Fibroblast of lung (primary cell): ENCODE data around the gene PDE1A. TPM values are rescaled to one million over a fixed set of nuclear protein-coding genes. Genes with fewer than 3 reads are reported as not detected.
"Not testable (repeated sequence)": the region's sequence is repeated elsewhere in the genome, so short reads cannot be mapped to it uniquely, and the experiment has no call there.

ENCODE experiments used
- DNase-seq, 2 donors: peaks; one replicate each; pipeline versions ENCODE4 v3.0.0 to v3.0.0-alpha.2; 2010; ENCODE audit warnings: low read depth in 2 of 2
- H2AFZ ChIP-seq: 2 replicates; pipeline ENCODE4 v1.5.1; 2012; ENCODE audit warnings: low read length, control low read depth, inconsistent platforms
- H3K27ac ChIP-seq: 2 replicates; pipeline ENCODE4 v1.5.1; 2011; ENCODE audit warnings: low read length, control low read depth; ENCODE audit not compliant: insufficient read depth
- H3K27me3 ChIP-seq: 2 replicates; pipeline ENCODE4 v1.5.1; 2011; ENCODE audit warnings: mild to moderate bottlenecking, low read length; ENCODE audit not compliant: control insufficient read depth, insufficient read depth
- H3K36me3 ChIP-seq: 2 replicates; pipeline ENCODE4 v1.5.1; 2011; ENCODE audit warnings: low read length; ENCODE audit not compliant: control insufficient read depth, insufficient read depth
- H3K4me1 ChIP-seq: 2 replicates; pipeline ENCODE4 v1.5.1; 2011; ENCODE audit warnings: low read length; ENCODE audit not compliant: control insufficient read depth, insufficient read depth; ENCODE audit errors: extremely low read depth
- H3K4me2 ChIP-seq: 2 replicates; pipeline ENCODE4 v1.5.1; 2011; ENCODE audit warnings: low read length, control low read depth; ENCODE audit not compliant: insufficient read depth; ENCODE audit errors: extremely low read depth
- H3K4me3 ChIP-seq, 4 experiments: fragments of 200-600 bp in 1 of 4; sonication (generic) in 1 of 4; replicated peaks in 1 of 4; 2 replicates each; pipeline ENCODE4 v1.5.1; 2011 to 2016; ENCODE audit warnings: low read length in 4 of 4, low read depth in 3 of 4, mild to moderate bottlenecking in 3 of 4, control low read depth in 2 of 4, inconsistent platforms in 1 of 4, mixed read lengths in 1 of 4; ENCODE audit not compliant: insufficient read depth in 1 of 4; ENCODE audit errors: control extremely low read depth in 1 of 4
- H3K79me2 ChIP-seq: 2 replicates; pipeline ENCODE4 v1.5.1; 2012; ENCODE audit warnings: mild to moderate bottlenecking, low read length, inconsistent platforms; ENCODE audit not compliant: control insufficient read depth, insufficient read depth
- H3K9ac ChIP-seq: 2 replicates; pipeline ENCODE4 v1.5.1; 2011; ENCODE audit warnings: mild to moderate bottlenecking, low read length, control low read depth; ENCODE audit not compliant: insufficient read depth
- H3K9me3 ChIP-seq: 2 replicates; pipeline ENCODE4 v1.5.1; 2012; ENCODE audit warnings: low read depth, low read length; ENCODE audit not compliant: control insufficient read depth, insufficient read depth
- H4K20me1 ChIP-seq: 2 replicates; pipeline ENCODE4 v1.5.1; 2011; ENCODE audit warnings: low read length; ENCODE audit not compliant: control insufficient read depth, insufficient read depth; ENCODE audit errors: extremely low read depth
- EZH2 ChIP-seq: IDR thresholded peaks from 2 replicates; pipeline ENCODE4 v1.5.1; 2012; ENCODE audit warnings: low read length, control low read depth, mild to moderate bottlenecking; ENCODE audit errors: missing control alignments
- polyA plus RNA-seq, 2 donors: library from polyadenylated mRNA; depleted of rRNA in 1 of 2; stranded (reverse) in 1 of 2; unstranded in 1 of 2; fragments of >200 nt; gene quantifications; 2 replicates each; pipeline ENCODE4 v1.2.1, GENCODE V29; 2011 to 2012; ENCODE audit warnings: missing spikeins in 1 of 2
- total RNA-seq: library from RNA; depleted of rRNA; stranded (reverse); fragments of >200 nt; gene quantifications from 2 replicates; pipeline ENCODE4 v1.2.1, GENCODE V29; 2014
- TF ChIP-seq, protein P1 (sequence below), 2 donors: IDR thresholded peaks in 1 of 2; conservative IDR thresholded peaks in 1 of 2; 1 replicate in 1 of 2; 2 replicates in 1 of 2; pipeline ENCODE4 v1.5.1; 2011 to 2012; ENCODE audit warnings: low read length in 2 of 2, control low read depth in 1 of 2, inconsistent platforms in 1 of 2, low read depth in 1 of 2, mild to moderate bottlenecking in 1 of 2

PDE1A gene
- total and polyA plus RNA-seq, 2 donors (not counting 1 experiment from before 2014, with no cell fraction given), result 4.0 to 7.1 TPM

DNA sequence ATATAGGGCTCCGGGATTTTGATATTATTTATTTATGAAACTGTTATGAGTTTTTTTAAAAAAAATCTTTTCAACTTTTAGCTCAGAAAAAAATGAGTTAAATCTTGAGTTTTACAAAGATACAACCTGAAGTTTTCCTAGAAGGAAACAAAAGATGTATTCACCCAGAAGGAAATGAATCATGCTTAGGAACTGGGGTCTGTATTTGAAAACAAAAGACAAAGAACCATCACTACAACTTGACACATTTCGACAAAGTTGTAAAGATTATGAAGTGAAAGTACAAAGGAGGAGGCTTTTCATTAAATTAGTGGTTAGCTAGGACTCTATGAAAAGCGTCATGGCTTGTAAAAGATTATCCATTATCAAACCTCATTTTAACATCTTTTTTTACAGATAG, 143.3 kb downstream of the PDE1A start:
- Histone ChIP-seq H3K4me2 (no peak overlapping the region), H4K20me1 (no peaks in the 10 kb centered on the region), H3K4me3 (no peak overlapping the region), H3K27ac (no peak overlapping the region), H3K27me3 (no peaks in the 10 kb centered on the region), H3K4me1 (no peaks in the 10 kb centered on the region), H3K79me2 (no peaks in the 10 kb centered on the region), H3K9me3 (no peaks in the 10 kb centered on the region), H3K36me3 (no peaks in the 10 kb centered on the region), H2AFZ (no peak overlapping the region), H3K9ac (no peak overlapping the region)
- DNase-seq, result peak in 1 of 2 donors; percentile 32
- TF ChIP-seq, protein P1, sequence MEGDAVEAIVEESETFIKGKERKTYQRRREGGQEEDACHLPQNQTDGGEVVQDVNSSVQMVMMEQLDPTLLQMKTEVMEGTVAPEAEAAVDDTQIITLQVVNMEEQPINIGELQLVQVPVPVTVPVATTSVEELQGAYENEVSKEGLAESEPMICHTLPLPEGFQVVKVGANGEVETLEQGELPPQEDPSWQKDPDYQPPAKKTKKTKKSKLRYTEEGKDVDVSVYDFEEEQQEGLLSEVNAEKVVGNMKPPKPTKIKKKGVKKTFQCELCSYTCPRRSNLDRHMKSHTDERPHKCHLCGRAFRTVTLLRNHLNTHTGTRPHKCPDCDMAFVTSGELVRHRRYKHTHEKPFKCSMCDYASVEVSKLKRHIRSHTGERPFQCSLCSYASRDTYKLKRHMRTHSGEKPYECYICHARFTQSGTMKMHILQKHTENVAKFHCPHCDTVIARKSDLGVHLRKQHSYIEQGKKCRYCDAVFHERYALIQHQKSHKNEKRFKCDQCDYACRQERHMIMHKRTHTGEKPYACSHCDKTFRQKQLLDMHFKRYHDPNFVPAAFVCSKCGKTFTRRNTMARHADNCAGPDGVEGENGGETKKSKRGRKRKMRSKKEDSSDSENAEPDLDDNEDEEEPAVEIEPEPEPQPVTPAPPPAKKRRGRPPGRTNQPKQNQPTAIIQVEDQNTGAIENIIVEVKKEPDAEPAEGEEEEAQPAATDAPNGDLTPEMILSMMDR (conservative IDR thresholded peaks at IDR 0.05 in 1 of 2, IDR thresholded peaks at IDR 0.05 in 1 of 2; ENCODE audit: low read depth in 1 of 2, low read length in 2 of 2), result no peak
- no peak for TF ChIP-seq EZH2

DNA sequence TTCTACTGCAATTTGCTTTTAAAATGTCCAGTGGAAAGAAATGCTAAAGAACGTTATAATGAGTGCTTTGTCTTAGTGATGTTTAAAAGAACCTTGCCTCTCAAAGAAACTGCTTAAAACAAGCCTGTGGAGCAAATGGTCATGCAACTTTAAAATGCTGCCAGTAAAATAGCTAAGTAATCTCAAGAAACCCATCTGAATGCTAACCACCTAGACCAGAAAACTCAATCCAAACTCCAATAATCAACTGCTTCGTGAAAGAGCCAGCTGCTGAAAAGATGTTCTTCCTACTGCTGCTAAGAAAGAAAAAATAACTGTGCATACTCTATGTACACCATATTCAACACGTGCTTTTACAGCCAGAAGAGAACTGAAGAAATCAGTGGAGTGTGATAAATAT, 145.6 kb downstream of the PDE1A start:
- Histone ChIP-seq H3K4me1 (no peaks in the 10 kb centered on the region), H3K36me3 (no peaks in the 10 kb centered on the region), H3K27me3 (no peaks in the 10 kb centered on the region), H2AFZ (peak overlapping the region; percentile 25), H3K9ac (no peak overlapping the region), H3K9me3 (no peaks in the 10 kb centered on the region), H3K4me2 (no peak overlapping the region), H4K20me1 (no peaks in the 10 kb centered on the region), H3K79me2 (no peaks in the 10 kb centered on the region), H3K27ac (no peak overlapping the region), H3K4me3 (no peak overlapping the region)
- TF ChIP-seq, protein P1 (conservative IDR thresholded peaks at IDR 0.05 in 1 of 2, IDR thresholded peaks at IDR 0.05 in 1 of 2; ENCODE audit: low read depth in 1 of 2, low read length in 2 of 2), result no peak
- TF ChIP-seq EZH2, result no peak
- no peak for DNase-seq

DNA sequence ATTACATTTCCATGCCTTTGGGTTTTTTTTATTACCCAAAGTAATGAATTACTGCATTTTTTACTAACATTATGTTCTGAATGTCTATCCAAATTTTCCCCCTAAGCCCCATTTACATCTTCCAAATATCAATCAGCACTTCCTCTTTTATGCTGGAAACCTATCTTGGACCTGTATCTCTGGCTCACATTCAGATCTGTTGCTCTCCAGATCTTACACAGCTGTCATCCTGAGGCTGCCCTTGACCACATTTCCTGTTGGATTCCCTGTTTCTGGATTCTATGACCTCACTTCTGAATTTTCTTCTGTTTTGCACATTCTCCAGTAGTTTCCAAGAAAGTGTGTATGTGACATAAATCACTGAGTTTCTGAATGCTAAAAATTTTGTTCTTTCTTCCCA, 146.7 kb downstream of the PDE1A start:
- TF ChIP-seq, protein P1 (conservative IDR thresholded peaks at IDR 0.05 in 1 of 2, IDR thresholded peaks at IDR 0.05 in 1 of 2; ENCODE audit: low read depth in 1 of 2, low read length in 2 of 2), result no peak
- TF ChIP-seq EZH2, result no peak
- peak; percentile 38 to 83 for DNase-seq
- no peak overlapping the region for H3K4me3 ChIP-seq

DNA sequence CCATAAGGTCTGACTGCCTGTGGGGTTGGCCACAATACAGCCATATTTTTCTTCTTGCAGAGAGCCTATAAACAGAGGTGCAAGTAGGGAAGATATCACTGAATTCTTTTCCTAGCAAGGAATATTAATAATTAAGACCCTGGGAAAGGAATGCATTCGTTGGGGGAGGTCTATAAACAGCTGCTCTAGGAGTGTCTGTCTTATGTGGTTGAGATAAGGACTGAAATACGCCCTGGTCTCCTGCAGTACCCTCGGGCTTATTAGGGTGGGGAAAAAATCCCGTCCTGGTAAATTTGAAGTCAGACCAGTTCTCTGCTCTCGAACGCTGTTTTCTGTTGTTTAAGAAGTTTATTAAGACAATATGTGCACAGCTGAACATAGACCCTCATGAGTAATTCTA, 150.2 kb downstream of the PDE1A start:
- not testable (repeated sequence) for H3K27ac ChIP-seq, H3K4me2 ChIP-seq, H3K9ac ChIP-seq, H3K4me3 ChIP-seq, H3K36me3 ChIP-seq, DNase-seq, H3K79me2 ChIP-seq, H3K9me3 ChIP-seq, H2AFZ ChIP-seq, H3K4me1 ChIP-seq, H4K20me1 ChIP-seq, H3K27me3 ChIP-seq

More for the DNA sequence above, 146.7 kb downstream of the PDE1A start:
- Histone ChIP-seq H3K4me1 (no peaks in the 10 kb centered on the region), H3K79me2 (no peaks in the 10 kb centered on the region), H3K9me3 (no peaks in the 10 kb centered on the region), H3K9ac (no peak overlapping the region), H3K36me3 (no peaks in the 10 kb centered on the region), H2AFZ (no peak overlapping the region), H3K27me3 (no peaks in the 10 kb centered on the region), H4K20me1 (no peaks in the 10 kb centered on the region), H3K4me2 (no peak overlapping the region), H3K27ac (no peak overlapping the region)
